GM12874 (cell line): Measurements from ENCODE around the gene FBXW8.

Experiments
- TF ChIP-seq, protein P1 (sequence below): IDR thresholded peaks from 2 replicates; pipeline ENCODE4 v1.5.1; 2011; ENCODE audit warnings: low read depth, mild to moderate bottlenecking, control low read depth, low read length, moderate library complexity; ENCODE audit not compliant: insufficient read depth

FBXW8 gene

DNA sequence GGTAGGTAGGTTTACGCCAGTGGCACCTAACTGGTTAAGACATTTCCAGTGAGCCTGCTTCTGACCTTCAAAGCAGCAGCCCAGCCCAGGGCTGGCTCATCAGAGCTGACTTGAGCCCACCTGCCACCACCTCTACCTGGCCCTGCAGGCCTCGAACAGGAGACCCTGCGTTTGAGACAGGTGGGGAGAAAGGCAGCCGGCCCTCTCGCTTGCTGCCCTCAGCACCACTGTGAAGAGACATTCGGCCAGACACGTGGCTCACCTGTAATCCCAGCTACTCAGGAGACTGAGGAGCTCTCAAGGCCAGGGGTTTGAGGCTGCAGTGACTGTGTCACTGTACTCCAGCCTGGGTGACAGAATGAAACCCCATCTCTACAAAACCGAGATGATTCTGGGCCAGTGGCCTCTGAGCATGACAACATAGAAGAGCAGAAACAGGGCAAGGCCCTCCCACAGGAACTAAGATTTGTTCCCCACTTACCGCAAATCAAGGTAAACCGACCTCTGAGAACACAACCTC, 114.3 kb downstream of the FBXW8 start:
- TF ChIP-seq, protein P1, sequence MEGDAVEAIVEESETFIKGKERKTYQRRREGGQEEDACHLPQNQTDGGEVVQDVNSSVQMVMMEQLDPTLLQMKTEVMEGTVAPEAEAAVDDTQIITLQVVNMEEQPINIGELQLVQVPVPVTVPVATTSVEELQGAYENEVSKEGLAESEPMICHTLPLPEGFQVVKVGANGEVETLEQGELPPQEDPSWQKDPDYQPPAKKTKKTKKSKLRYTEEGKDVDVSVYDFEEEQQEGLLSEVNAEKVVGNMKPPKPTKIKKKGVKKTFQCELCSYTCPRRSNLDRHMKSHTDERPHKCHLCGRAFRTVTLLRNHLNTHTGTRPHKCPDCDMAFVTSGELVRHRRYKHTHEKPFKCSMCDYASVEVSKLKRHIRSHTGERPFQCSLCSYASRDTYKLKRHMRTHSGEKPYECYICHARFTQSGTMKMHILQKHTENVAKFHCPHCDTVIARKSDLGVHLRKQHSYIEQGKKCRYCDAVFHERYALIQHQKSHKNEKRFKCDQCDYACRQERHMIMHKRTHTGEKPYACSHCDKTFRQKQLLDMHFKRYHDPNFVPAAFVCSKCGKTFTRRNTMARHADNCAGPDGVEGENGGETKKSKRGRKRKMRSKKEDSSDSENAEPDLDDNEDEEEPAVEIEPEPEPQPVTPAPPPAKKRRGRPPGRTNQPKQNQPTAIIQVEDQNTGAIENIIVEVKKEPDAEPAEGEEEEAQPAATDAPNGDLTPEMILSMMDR = no peak

DNA sequence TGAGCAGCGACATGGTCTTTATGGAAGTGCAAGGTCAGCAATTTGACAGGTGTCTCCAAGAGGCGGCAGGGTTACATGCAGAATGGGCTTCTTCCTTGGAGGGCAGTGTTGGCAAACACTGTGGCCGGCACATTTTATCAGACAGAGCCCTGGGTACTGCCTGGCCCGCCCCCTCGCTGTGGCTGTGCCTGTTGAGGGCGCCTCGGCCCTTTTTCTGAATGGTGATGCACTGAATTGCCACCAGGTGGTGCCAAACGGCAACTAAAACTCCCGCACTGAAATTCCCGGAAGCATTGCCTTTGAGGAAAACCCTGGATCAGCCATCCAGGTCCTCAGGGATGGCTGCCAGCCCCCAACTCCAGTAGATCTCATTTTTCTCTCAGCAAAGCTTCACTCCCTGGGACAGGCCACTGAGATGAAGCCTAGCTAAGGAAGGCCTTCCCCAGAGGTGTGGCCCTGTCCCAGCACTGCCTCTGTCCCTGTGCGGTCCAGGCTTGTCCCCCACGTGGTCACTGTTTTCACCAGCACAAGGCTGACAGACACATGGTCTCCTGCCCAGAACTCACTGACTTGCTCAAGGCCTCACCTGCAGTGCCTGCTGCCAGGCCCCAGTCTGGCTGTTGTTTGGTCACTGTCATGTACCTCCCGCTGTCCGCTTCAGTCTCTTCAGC, 114.9 kb downstream of the FBXW8 start:
- TF ChIP-seq, protein P1 = peak; percentile 78

DNA sequence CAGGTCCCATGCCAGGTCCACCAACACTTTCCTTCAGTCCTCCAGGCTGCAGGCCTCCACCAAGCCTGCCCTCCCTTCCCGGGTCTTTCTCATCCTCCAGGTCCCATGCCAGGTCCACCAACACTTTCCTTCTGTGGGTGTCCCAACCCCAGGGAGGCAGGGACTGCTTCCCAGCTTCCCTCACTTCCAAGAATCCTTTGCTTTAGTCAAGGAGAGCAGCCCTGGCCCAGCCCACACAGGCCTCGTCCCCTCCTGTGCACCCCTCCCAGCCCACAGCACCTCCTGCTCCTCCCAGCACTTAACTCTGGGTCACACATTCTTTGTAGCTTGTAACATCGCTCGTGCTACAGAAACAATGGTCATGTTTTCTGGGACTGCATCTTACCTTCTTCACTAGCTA, 115.6 kb downstream of the FBXW8 start:
- TF ChIP-seq, protein P1 = no peak

DNA sequence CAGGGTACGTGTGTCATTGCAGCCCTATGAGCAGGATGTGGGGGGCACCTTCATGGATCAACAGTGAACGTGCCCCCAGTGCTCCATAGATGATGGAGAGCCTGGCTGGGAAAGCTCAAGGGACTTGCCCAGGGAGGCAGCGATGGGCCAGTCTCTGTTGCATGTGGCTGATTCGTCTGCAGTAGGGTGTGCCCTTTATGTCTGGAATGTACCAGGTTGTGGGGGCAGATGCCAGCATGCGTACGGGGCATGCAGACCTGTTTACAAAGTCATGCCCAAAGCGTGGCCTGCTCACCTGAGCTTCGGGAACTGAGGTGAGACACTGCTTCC, 116.1 kb downstream of the FBXW8 start:
- TF ChIP-seq, protein P1 = no peak

DNA sequence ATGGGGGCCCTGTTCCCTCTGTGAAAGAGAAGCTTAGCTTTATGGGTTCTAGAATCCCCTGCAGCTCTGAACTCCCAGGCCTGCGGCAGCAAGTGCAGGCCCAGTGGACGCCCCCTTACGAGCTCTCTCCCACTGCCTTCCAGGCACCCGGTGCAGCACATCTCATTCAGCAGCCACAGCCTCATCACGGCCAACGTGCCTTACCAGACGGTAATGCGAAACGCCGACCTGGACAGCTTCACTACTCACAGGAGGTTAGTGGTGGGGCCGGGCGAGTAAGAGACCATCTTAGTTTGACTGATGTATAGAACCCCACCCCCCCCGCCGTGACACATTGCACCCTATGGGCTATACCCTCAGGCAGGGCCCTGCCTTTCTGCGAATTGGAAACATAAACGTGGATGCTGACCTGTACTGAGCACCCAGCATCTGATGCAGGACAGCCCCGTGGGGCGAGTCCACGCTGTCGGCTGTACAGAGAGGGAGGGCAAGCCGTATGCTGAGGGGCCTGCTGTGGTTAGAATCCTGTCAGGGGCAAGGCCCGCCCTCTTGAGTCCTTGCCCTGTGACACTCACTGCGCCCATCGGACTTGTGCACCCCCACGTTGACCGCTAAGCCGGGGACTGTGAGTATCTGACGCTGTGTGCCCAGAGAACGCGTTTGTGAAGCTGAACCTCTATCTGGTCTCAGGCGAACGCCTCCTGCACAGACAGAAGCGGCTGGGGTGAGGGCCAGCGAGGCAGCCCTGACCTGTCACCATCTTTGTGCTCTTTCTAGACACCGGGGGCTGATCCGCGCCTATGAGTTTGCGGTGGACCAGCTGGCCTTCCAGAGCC, 116.7 kb downstream of the FBXW8 start:
- TF ChIP-seq, protein P1 = no peak

DNA sequence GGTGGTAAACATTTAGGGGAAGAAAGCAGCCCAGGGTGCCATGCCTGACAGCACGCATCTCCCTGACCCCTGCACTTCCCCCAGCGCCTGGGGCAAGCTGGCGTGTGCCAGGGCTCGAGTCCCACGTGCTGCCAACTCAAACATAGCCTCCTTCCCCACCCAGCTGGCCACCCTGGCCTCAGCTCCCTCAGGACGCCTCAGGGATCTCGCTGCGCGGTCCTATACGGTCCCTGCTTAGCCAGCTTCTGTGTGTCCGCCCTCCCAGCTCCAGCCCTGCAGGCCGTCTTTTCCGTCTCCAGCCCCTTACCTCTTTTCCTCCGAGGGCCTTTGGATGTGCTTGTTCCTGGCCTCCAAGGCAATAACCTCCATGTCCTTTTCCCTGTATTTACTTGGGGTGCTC, 117.5 kb downstream of the FBXW8 start:
- TF ChIP-seq, protein P1 = no peak

DNA sequence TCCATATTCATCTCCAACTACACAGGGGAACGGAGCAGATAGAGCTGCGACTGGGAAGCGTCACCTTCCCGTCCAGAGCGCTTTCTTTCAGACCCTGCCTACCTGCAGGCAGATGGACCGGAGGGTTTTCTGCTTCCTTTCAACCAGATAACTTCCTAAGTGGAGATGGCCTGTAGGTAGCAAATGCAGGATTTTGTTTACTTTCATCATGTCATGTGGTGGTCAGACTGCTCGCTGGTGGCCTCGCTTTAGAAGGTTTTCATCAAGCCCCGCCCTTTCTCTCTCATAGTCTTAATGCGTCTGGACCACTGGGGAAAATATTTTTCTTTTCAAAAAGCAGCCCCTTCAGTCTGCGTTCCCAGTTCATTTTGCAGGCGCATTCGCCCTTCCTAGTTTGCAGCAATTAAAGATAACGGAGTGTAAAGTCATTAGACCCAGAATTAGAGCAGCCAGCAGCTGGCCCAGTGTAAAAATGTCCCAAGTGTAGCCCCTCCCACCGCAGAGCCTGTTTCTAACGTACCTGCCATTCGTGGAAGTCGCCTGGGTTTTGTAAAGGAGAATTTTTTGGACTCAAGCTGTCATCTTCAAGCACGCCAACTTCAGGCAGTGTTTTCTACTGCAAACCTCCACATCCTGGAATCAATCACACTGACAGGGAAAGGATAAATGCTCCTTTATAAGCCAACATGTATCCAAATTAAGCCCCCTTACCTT, 119.6 kb downstream of the FBXW8 start:
- TF ChIP-seq, protein P1 = no peak
